ENCODE data around the gene EXOC3. TPM values are rescaled to one million over a fixed set of nuclear protein-coding genes. Genes with fewer than 3 reads are reported as not detected.

EXOC3 gene
- total and polyA plus RNA-seq, 2 of the 4 experiments (the other 2 are of a cell fraction): 35.1 to 47.5 TPM

- no peak overlapping the region for H3K23ac ChIP-seq (ENCODE audit: low read depth, low read length)
- peak overlapping the region; percentile 39; the same call in 1 of the 3 replicates for H2BK15ac ChIP-seq (ENCODE audit: low read depth, low read length)
- ATAC-seq (ENCODE audit: low read depth) (no peak), DNase-seq (peak; percentile 58)
- no peak overlapping the region for H4K5ac ChIP-seq (ENCODE audit: low read depth, low read length)
- peaks cover 21% of the 10 kb centered on the region for H3K4me1 ChIP-seq (ENCODE audit: control insufficient read depth, insufficient read depth, low read length)
- peaks cover 18% of the 10 kb centered on the region for H3K36me3 ChIP-seq (ENCODE audit: control insufficient read depth, insufficient read depth, low read length)
- no TSS peak for BruUV-seq (replicated peaks)
- no peak overlapping the region; the same call in 1 of the 2 replicates for H3K4ac ChIP-seq (ENCODE audit: low read depth, low read length)
- dilution Hi-C loops (cut with HindIII; ENCODE audit: low sequenced_read_pairs, unreplicated experiment): no loop called here
- WGBS, 2 experiments (ENCODE audit: extremely low coverage in 2 of 2, insufficient read length in 1 of 2): no CpG with 5 or more reads among the region's 2 CpGs
- peaks cover 16% of the 10 kb centered on the region for H3K9me1 ChIP-seq (ENCODE audit: insufficient read depth, low read length)
- no peak overlapping the region for H2BK5ac ChIP-seq (ENCODE audit: low read depth, low read length, poor library complexity, severe bottlenecking)
- no peaks in the 10 kb centered on the region for H4K20me1 ChIP-seq (ENCODE audit: insufficient read depth, low read length)
- H3K27ac ChIP-seq (ENCODE audit: insufficient read depth, low read length): no peak overlapping the region
- H3K9ac ChIP-seq (ENCODE audit: low read depth, low read length): no peak overlapping the region
- H3K14ac ChIP-seq (replicated peaks; ENCODE audit: low read depth, low read length): no peak overlapping the region
- 0 out of 4 replicates have a peak overlapping the region, but pooled peaks of 1 of the 2 experiments have one; percentile 8 for H4K8ac ChIP-seq (ENCODE audit: low read depth in 2 of 2, low read length in 2 of 2)
- no peaks in the 10 kb centered on the region for H3K27me3 ChIP-seq (ENCODE audit: control insufficient read depth, insufficient read depth, low read length)
- H3K4me2 ChIP-seq (ENCODE audit: low read depth, low read length): no peak overlapping the region
- no peak overlapping the region for H3K4me3 ChIP-seq (ENCODE audit: insufficient read depth, low read depth, low read length)
- in situ Hi-C loops (cut with MboI; ENCODE audit: low sequenced_read_pairs): no loop called here
- ChIA-PET POLR2A (ENCODE audit: unreplicated experiment) (no interaction called here), CTCF (no interaction called here)
- peak overlapping the region; percentile 39; the same call in 1 of the 2 replicates for H2BK120ac ChIP-seq (ENCODE audit: low read depth, low read length)
- H3K9me3 ChIP-seq (ENCODE audit: control insufficient read depth, insufficient read depth, low read length): no peaks in the 10 kb centered on the region
- peaks cover 21 to 73% of the 10 kb centered on the region in 2 experiments for H3K79me1 ChIP-seq (ENCODE audit: low read depth in 1 of 2, low read length in 2 of 2)
- no peak overlapping the region for H2AK9ac ChIP-seq (replicated peaks; ENCODE audit: low read depth, low read length, poor library complexity)
- peak overlapping the region; percentile 58 for H3K56ac ChIP-seq (ENCODE audit: extremely low read depth, insufficient read depth, low read length)
- H3K18ac ChIP-seq (ENCODE audit: low read depth, low read length): no peak overlapping the region
- H2BK20ac ChIP-seq (ENCODE audit: low read depth, low read length): peak overlapping the region; percentile 77; the same call in 1 of the 2 replicates
- H2AFZ ChIP-seq (replicated peaks; ENCODE audit: low read length, poor library complexity): no peak overlapping the region
- no peak overlapping the region for H4K91ac ChIP-seq (ENCODE audit: insufficient read depth, low read depth, low read length)
- intact Hi-C loops (cut with micrococcal nuclease): no loop called here
- H2AK5ac ChIP-seq (ENCODE audit: low read depth, low read length): 0 out of 2 replicates have a peak overlapping the region, but pooled peaks have one; percentile 64
- TF ChIP-seq MAZ (IDR thresholded peaks at IDR 0.05; ENCODE audit: borderline replicate concordance, low read depth, low read length): no peak
- no peak for TF ChIP-seq SMC3 (IDR thresholded peaks at IDR 0.05; ENCODE audit: low read depth, low read length)
- TF ChIP-seq RFX5 (IDR thresholded peaks at IDR 0.05; ENCODE audit: low read depth, low read length): no peak
- no peak for TF ChIP-seq CHD1 (IDR thresholded peaks at IDR 0.05; ENCODE audit: low read depth, low read length)
- TF ChIP-seq FOS (IDR thresholded peaks at IDR 0.05; ENCODE audit: low read depth, low read length): no peak
- TF ChIP-seq CEBPB (IDR thresholded peaks at IDR 0.05; ENCODE audit: low read depth, low read length): peak; percentile 86
- TF ChIP-seq MAFK (IDR thresholded peaks at IDR 0.05; ENCODE audit: low read depth, low read length): no peak
- TF ChIP-seq CTCF (conservative IDR thresholded peaks at IDR 0.05; ENCODE audit: low read depth, low read length): no peak
These were observed 32.0 kb upstream of the EXOC3 start for GRCh38 chr5:410911-411517.
